Sigmoid colon (tissue), 7 donors: ENCODE measurements around the gene ZNF362. TPM values are rescaled to one million over a fixed set of nuclear protein-coding genes. Genes with fewer than 3 reads are reported as not detected.

Source experiments
- DNase-seq: peaks from one replicate; pipeline ENCODE4 v3.0.0-alpha.2; 2019
- H3K27ac ChIP-seq, 4 donors: fragments of 200-600 bp; sonication (generic); one replicate each; pipeline ENCODE4 v1.5.1; 2016 to 2019; ENCODE audit warnings: mild to moderate bottlenecking in 1 of 4
- H3K27me3 ChIP-seq, 3 donors: fragments of 200-600 bp; sonication (generic); one replicate each; pipeline ENCODE4 v1.5.1; 2019; ENCODE audit warnings: mild to moderate bottlenecking in 1 of 3
- H3K36me3 ChIP-seq, 4 donors: fragments of 200-600 bp; sonication (generic); one replicate each; pipeline ENCODE4 v1.5.1; 2016 to 2019
- H3K4me1 ChIP-seq, 4 donors: fragments of 200-600 bp; sonication (generic); one replicate each; pipeline ENCODE4 v1.5.1; 2017 to 2019
- H3K4me3 ChIP-seq, 4 donors: fragments of 200-600 bp; sonication (generic); one replicate each; pipeline ENCODE4 v1.5.1; 2017 to 2019; ENCODE audit warnings: mild to moderate bottlenecking in 2 of 4, moderate library complexity in 1 of 4
- H3K9me3 ChIP-seq, 4 donors: fragments of 200-600 bp in 3 of 4; sonication (generic) in 3 of 4; one replicate each; pipeline versions ENCODE4 v1.5.1 to v1.6.1; 2013 to 2019
- EP300 ChIP-seq, 4 donors: sonication (generic); formaldehyde crosslinking; IDR thresholded peaks; one replicate each; pipeline ENCODE4 v1.6.1; 2017; ENCODE audit warnings: antibody characterized with exemption in 4 of 4
- POLR2A ChIP-seq, 2 donors: fragments of 450-650 bp; IDR thresholded peaks; one replicate each; pipeline ENCODE4 v1.6.1; 2016; ENCODE audit warnings: antibody characterized with exemption in 2 of 2, mild to moderate bottlenecking in 2 of 2, moderate library complexity in 2 of 2
- POLR2AphosphoS5 ChIP-seq, 4 donors: sonication (generic); formaldehyde crosslinking; IDR thresholded peaks; one replicate each; pipeline ENCODE4 v1.6.1; 2017; ENCODE audit warnings: antibody characterized with exemption in 4 of 4
- WGBS, 2 donors: extraction: QIAGEN DNeasy Blood & Tissue Kit; methylation state at CpG; one replicate each; pipeline ENCODE4 v1.1.7; 2013; 5-methylcytosine and 5-hydroxymethylcytosine counted together
- intact Hi-C: fragments of 100-400 bp; cut with DNase I; formaldehyde crosslinking; loops from one replicate; pipeline ENCODE4 v1.15.1; 2023
- polyA plus RNA-seq, 3 donors: library from polyadenylated mRNA; stranded (reverse); fragments of 200-250 nt; gene quantifications; one replicate each; pipeline ENCODE4 v1.2.3, GENCODE V29; 2013
- total RNA-seq, 4 donors: library from RNA; depleted of rRNA; stranded (reverse); fragments of >200 nt; gene quantifications; one replicate each; pipeline ENCODE4 v1.1.0, GENCODE V29; 2016
- TF ChIP-seq, protein P1 (sequence below), 4 experiments: fragments of 450-650 bp in 3 of 4; fragments of 200-600 bp in 1 of 4; IDR thresholded peaks; one replicate each; pipeline ENCODE4 v1.5.1; 2016 to 2019; ENCODE audit warnings: antibody characterized with exemption in 4 of 4, mild to moderate bottlenecking in 3 of 4, moderate library complexity in 2 of 4
- donor health status: healthy with polysubstance abuse.
- donor health status: Bipolar disorder and iron deficiency.
- donor health status: healthy.

Gene ZNF362
- total and polyA plus RNA-seq, 7 donors: 3.5 to 18.8 (median 11.2) TPM

DNA sequence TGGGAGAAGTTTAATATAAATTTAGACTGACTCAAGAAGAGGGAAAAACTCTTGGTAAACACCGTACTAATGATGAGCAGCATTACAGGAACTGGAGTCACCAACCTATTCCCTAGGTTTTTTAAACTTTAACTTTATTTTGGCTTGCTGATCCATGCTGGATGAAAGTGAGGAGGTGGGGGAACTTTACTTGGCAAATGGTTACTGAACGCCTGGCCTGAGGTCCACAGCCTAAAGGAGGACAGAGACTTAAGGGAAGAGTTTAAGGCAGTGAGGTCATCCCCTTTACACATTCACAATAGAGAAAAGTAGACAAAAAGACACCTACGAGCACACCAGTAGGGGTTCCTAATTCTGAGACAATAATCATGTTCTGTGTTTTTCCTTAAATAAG lies 90.2 kb downstream of the ZNF362 start:
- H3K4me3 ChIP-seq: peak overlapping the region; percentile 5 to 98 (median 94)
- 56 to 63% methylated on average over 3 of the region's 3 CpGs for WGBS, 2 donors
- no peak for TF ChIP-seq EP300 (IDR thresholded peaks at IDR 0.05)
- TF ChIP-seq POLR2A (IDR thresholded peaks at IDR 0.05): no peak
- no peak for TF ChIP-seq POLR2AphosphoS5 (IDR thresholded peaks at IDR 0.05)
- TF ChIP-seq, protein P1, sequence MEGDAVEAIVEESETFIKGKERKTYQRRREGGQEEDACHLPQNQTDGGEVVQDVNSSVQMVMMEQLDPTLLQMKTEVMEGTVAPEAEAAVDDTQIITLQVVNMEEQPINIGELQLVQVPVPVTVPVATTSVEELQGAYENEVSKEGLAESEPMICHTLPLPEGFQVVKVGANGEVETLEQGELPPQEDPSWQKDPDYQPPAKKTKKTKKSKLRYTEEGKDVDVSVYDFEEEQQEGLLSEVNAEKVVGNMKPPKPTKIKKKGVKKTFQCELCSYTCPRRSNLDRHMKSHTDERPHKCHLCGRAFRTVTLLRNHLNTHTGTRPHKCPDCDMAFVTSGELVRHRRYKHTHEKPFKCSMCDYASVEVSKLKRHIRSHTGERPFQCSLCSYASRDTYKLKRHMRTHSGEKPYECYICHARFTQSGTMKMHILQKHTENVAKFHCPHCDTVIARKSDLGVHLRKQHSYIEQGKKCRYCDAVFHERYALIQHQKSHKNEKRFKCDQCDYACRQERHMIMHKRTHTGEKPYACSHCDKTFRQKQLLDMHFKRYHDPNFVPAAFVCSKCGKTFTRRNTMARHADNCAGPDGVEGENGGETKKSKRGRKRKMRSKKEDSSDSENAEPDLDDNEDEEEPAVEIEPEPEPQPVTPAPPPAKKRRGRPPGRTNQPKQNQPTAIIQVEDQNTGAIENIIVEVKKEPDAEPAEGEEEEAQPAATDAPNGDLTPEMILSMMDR (IDR thresholded peaks at IDR 0.05): no peak

GRCh38 chr1:33346927-33347649 lies 90.8 kb downstream of the ZNF362 start:
- H3K4me1 ChIP-seq: peaks cover 0 to 70% (median 63%) of the 10 kb centered on the region in 4 donors
- H3K9me3 ChIP-seq: no peaks in the 10 kb centered on the region
- peak overlapping the region; percentile 67 to 98 (median 94) for H3K4me3 ChIP-seq
- DNase-seq: peak; percentile 88
- peak overlapping the region; percentile 98 to 100 (median 99) for H3K27ac ChIP-seq
- peaks cover 0 to 5% (median 0%) of the 10 kb centered on the region in 4 donors for H3K36me3 ChIP-seq
- intact Hi-C loops: no loop called here
- TF ChIP-seq, protein P1 (IDR thresholded peaks at IDR 0.05): no peak
- peak; percentile 71 to 85 (median 80) for TF ChIP-seq POLR2AphosphoS5 (IDR thresholded peaks at IDR 0.05)
- TF ChIP-seq EP300 (IDR thresholded peaks at IDR 0.05): no peak
- TF ChIP-seq POLR2A (IDR thresholded peaks at IDR 0.05): peak in 1 of 2 donors; percentile 58
- H3K27me3 ChIP-seq: no peaks in the 10 kb centered on the region
- 7 to 40% methylated on average over 2 of the region's 2 CpGs for WGBS, 2 donors

More for the DNA sequence above, 90.2 kb downstream of the ZNF362 start:
- no peak for DNase-seq
- Histone ChIP-seq H3K27ac (peak overlapping the region; percentile 98 to 100 (median 99)), H3K9me3 (no peaks in the 10 kb centered on the region), H3K36me3 (peaks cover 0 to 5% (median 0%) of the 10 kb centered on the region in 4 donors), H3K27me3 (no peaks in the 10 kb centered on the region), H3K4me1 (peaks cover 0 to 75% (median 68%) of the 10 kb centered on the region in 4 donors)
- intact Hi-C loops: no loop called here

DNA sequence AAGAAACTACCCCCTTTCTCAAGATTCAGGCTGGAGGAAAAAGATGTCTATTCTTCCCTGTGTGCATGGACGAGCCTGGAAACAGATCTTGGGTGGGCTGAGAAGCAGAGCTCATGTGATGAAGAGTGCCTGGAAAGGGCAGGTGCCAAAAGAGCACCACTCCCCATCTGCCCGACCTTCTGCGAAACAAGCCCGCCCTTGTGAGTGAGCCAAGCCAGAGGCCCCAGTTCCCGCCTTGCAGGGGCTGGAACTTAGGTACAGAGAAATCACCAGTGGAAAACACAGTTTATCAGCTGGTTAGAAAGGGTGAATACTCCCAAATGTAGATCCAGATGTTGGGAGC lies 91.3 kb downstream of the ZNF362 start:
- peaks cover 0 to 64% (median 57%) of the 10 kb centered on the region in 4 donors for H3K4me1 ChIP-seq
- TF ChIP-seq EP300 (IDR thresholded peaks at IDR 0.05) (no peak), POLR2A (IDR thresholded peaks at IDR 0.05) (peak in 1 of 2 donors; percentile 11), POLR2AphosphoS5 (IDR thresholded peaks at IDR 0.05) (peak in 3 of 4 donors; percentile 22 to 57 (median 34))
- intact Hi-C loops: no loop called here
- 12 to 48% methylated on average over 5 of the region's 5 CpGs for WGBS, 2 donors
- H3K36me3 ChIP-seq: peaks cover 0 to 5% (median 0%) of the 10 kb centered on the region in 4 donors
- H3K27ac ChIP-seq: peak overlapping the region; percentile 98 to 100 (median 99)
- no peaks in the 10 kb centered on the region for H3K9me3 ChIP-seq
- DNase-seq: peak; percentile 85
- peak overlapping the region; percentile 67 to 98 (median 94) for H3K4me3 ChIP-seq
- H3K27me3 ChIP-seq: no peaks in the 10 kb centered on the region

DNA sequence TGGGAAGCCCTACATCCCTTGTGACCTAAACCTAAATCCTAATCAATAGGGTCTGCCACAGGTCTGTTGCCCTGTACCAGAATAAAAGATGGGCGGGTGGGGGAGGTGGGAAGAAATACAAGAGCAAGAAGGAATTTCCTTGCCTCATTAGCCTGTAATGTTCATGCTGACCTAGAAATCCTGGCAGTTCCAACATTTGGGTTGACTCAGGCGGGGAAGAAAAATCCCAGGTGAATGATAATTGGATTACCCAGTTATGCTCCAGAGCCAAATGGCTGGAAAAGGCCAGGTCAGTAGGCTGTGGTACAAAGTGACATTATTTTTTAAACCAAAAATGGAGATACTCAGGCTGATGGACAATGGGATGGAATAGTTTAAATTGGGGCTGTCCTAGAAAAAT lies 91.9 kb downstream of the ZNF362 start:
- 47 to 64% methylated on average over 2 of the region's 2 CpGs for WGBS, 2 donors
- intact Hi-C loops: no loop called here
- H3K27me3 ChIP-seq: no peaks in the 10 kb centered on the region
- peaks cover 0 to 59% (median 52%) of the 10 kb centered on the region in 4 donors for H3K4me1 ChIP-seq
- H3K9me3 ChIP-seq: no peaks in the 10 kb centered on the region
- TF ChIP-seq POLR2AphosphoS5 (IDR thresholded peaks at IDR 0.05): peak in 1 of 4 donors; percentile 3
- TF ChIP-seq, protein P1 (IDR thresholded peaks at IDR 0.05): no peak
- no peak for TF ChIP-seq POLR2A (IDR thresholded peaks at IDR 0.05)
- TF ChIP-seq EP300 (IDR thresholded peaks at IDR 0.05): no peak
- H3K36me3 ChIP-seq: peaks cover 0 to under 1% (median 0%) of the 10 kb centered on the region in 4 donors
- H3K4me3 ChIP-seq: peak overlapping the region; percentile 67 to 98 (median 94)
- peak overlapping the region; percentile 98 to 100 (median 99) for H3K27ac ChIP-seq
- peak; percentile 66 for DNase-seq

GRCh38 chr1:33348676-33349080 lies 92.4 kb downstream of the ZNF362 start:
- H3K9me3 ChIP-seq: no peaks in the 10 kb centered on the region
- intact Hi-C loops: no loop called here
- H3K4me3 ChIP-seq: peak overlapping the region; percentile 67 to 98 (median 94)
- H3K27me3 ChIP-seq: no peaks in the 10 kb centered on the region
- H3K36me3 ChIP-seq: no peaks in the 10 kb centered on the region
- TF ChIP-seq POLR2AphosphoS5 (IDR thresholded peaks at IDR 0.05) (no peak), POLR2A (IDR thresholded peaks at IDR 0.05) (no peak), EP300 (IDR thresholded peaks at IDR 0.05) (no peak)
- TF ChIP-seq, protein P1 (IDR thresholded peaks at IDR 0.05): no peak
- peak overlapping the region; percentile 98 to 100 (median 99) for H3K27ac ChIP-seq
- H3K4me1 ChIP-seq: peaks cover 0 to 54% (median 47%) of the 10 kb centered on the region in 4 donors
- peak; percentile 65 for DNase-seq
- 2% methylated on average over 11 of the region's 11 CpGs for WGBS, 2 donors
